GF-D8 (cell line): Measurements from ENCODE around the gene USP6NL.

Experiments
- DNase-seq: peaks from one replicate; lab custom pipeline; 2025; lab: John Stamatoyannopoulos, UW

Gene USP6NL

DNA sequence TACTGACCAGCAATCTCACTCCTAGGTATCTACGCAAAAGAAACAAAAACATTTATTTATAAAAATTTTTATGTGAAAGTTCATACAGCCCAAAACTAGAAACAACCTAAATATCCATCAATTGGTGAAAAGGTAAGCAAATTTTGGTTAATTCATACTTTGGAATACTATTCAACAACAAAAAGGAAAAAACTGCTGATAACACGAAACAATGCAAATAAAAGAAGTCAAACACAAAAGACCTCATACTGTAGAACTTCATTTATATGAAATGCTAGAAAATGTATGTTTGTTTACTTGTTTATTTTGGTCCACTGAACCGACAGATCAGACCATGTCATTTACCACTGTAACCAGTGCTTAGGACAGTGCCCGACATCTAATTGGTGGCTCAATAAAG is 60.3 kb downstream of the USP6NL start:
- no peak for DNase-seq

DNA sequence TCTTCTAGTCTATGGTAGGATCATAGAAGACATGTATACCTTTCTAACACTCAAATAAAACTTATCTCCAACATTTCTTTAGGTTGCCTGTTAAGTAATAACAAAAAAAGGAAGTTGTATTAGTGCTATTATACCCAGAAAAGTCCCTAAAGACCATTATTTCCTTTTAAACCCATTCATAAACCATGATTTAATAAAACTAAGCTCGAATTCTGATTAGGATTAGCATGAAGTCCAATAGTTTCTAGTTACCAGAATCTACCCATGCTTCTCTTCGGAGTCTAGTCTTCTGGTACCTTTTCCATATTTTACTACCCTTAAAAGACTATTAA is 62.7 kb downstream of the USP6NL start:
- DNase-seq: no peak

DNA sequence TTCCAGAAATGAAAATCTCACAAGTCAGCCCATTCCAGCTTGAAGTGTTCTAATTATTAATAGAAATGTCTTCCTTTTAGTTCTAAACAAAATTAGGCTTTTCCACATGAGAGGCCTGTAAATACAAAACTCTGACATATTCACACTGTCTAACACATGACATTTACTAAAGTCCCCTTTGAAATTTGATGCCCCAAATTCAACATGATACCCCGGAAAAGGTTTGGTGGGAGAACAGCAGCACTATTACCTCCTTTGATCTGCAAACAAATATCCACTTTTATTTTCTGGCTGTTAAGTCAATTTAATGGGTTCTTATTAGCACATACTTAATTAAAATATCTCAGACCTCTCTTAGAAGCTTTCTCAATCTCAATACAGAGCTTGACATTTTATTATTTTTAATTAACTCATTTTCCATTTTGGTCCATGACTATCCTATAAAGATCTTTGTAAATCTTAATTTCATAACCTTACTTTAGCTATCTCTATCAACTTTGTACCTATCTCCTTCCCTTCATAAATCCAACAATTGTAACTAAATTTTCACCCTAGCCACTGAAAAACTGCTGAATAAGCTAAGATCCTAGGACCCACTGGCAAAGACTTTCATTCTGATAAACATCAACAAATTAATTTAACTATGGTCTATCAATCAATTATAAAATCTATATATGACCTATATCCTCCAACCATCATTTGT is 63.2 kb downstream of the USP6NL start:
- DNase-seq: no peak

DNA sequence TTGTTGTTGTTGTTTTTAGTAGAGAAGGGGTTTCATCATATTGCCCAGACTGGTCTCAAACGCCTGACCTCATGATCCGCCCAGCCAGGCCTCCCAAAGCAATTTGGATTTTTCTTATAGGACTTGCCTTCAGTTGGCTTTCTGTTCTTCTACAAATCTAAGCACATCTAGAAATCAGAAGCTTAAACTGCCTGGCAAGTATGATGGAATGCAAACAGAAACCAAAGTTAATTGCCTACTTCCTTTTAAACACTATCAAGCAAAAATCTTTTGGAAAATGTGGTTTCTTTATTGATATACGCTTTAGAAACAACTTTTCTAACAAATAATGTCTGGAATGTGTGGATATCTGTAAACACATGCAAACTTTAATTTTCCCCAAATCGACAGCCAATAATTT is 64.9 kb downstream of the USP6NL start:
- no peak for DNase-seq

DNA sequence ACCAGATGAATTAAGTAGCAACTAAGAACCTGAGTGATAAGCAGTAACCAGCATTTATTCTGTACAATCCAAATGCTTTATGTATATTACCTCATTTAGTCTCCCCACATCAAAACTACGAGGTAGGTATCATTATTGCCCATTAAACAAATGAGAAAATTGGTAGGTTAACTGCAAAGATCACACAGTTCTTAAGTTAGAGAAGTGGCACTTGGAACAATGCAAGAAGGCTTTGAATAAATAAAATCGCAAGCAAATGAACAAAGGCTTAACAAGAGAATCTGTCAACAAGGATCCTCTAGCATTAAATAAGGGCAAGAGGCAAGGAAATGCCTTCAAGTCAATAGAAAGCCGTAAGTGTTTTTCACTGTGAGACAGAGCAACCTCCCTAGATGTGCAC is 70.2 kb downstream of the USP6NL start:
- DNase-seq: no peak

DNA sequence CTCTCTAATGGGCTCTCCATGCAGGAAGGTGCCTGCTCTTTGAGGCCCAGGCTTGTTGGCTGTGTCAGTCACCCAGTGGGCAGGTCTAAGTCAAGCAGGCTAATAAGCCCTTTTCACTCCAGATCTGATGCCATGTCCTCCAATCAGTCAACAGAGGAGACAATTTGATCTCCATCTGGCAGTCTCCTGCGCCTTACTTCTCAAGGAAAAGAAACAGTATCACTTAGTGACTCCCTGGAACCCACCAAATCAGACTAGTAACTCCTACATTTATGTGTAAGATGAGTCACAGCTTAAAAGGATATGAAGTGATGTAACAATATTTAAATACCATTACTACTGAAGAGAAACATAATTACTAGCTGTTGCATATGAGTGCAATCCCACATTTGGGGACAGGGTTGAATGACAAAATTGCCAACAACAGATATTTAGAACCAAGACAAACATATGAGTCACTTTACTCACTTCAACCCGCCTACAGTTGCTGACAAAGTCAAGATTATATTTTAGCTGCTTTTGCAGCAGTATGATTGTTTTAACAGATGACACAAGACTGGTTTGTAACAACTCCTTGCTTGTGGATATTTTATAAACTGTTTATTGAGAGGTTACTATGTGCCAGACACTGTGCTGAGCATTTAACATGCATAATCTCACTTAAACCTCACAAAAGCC is 72.1 kb downstream of the USP6NL start:
- no peak for DNase-seq

DNA sequence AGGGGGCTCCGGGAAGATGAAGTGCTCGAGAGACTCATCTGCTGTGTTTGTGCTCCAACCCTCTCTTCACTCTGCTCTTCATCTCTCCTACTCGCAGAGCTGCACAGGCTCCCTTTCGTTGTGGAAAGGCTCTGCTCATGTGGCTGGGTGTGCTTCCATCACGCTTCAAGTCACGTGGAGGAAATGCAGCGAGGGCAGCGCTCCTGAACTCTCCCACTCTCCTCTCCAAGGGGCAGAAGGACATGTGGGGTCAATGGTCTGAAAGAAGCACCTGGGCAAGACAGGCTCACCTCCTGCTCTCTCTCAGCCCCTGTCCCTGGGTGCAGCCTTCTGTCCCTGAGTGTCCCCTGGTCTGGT is 72.6 kb downstream of the USP6NL start:
- no peak for DNase-seq

DNA sequence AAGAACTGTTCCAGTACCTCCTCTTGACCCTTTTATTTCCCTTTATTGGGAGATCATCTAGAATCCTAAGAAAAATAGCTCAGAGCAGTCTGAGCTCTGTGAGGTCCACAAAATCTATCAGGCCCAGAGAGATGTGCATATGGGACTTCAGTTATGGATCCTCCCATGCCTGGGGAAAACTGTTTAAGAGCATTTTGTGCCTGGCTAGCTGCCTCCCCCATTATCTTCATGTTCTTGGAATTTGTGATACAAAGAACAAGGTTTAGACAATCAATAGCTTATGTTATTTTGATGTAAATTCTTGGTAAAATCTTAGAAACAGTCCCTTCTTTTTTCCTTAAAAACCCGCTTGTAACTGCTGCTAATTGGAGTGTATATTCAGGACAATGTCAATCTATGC is 75.2 kb downstream of the USP6NL start:
- no peak for DNase-seq

DNA sequence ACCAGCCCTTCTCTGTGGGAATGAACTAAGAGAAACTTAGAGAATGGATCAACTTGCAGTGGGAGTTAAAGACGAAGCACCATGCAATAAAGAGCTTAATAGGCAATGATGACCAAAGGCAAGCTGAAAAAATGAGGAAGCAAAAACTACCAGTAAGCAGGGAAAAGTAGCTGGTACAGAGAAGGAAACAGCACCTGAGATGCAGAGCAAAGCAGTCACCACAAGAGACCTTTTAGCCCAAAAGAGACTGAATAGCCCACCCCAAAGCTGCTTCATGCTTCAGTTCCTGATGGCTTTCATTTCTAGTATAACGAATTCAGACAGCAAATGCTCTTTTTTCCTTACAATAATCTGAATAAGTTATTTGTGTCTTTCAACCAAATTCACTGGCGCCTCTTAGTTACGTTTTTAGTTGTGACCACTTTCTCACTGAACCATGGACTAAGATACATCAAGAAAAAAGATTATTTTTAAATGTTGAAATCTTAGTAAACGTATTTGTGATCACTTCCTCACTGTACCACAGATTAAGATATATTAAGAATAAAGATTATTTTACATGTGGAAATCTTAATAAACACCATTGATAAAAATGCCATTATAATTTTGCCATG is 76.0 kb downstream of the USP6NL start:
- no peak for DNase-seq

DNA sequence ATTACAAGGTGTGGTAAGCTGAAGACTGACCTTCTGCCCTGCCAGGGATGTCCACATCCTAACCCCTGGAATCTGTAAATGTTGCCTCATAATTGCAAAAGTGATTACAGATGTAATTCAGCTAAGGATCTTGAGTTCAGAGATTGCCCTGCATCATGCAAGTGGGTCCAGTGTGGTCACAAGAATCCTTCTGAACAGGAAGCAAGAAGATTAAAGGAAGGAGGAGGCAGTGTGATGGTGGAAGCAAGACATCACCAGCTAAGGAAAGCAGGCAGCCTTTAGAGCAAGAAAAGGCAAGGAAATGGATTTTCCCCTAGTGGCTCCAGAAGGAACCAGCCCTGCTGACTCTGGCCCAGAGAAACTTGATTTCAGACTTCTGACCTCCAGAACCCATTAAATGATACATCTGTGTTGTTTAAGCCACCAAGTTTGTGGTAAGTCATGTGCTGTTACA is 78.1 kb downstream of the USP6NL start:
- DNase-seq: no peak

DNA sequence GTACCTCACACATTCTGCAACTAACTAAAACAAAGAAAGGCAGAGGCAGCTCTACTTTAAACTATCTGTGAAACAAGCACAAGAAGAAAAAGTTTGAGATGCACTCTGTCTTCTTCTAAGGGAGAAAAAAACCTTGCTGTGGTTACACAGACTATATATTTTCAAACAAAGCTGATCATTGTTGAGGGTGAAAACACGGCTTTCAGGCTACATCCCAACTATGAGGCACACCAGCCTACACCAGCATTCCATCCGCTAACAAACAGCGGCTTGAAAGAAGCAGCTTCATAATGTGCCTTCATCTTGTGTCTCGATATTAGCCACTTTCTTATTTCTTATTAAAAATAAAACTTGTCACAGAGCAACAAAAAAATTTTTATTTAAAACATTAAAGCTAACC is 79.1 kb downstream of the USP6NL start:
- no peak for DNase-seq

DNA sequence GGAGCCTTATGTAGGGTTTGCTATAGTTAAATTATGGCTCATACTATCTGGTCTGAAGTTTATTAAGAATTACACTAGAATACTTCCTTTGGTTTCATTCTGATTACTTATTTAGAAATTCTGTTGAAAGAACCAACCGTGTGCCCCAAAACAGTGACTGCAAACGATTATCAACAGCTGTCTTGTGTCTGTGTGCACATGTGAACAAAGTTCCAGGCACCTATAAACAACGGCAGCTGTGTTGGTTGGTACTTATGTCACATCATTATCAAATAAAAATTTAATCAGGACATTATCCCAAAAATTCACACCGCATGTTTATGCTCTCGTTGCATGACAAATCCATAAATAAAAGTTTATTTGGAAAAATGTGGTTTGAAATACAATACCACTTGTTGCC is 80.6 kb downstream of the USP6NL start:
- DNase-seq: no peak

DNA sequence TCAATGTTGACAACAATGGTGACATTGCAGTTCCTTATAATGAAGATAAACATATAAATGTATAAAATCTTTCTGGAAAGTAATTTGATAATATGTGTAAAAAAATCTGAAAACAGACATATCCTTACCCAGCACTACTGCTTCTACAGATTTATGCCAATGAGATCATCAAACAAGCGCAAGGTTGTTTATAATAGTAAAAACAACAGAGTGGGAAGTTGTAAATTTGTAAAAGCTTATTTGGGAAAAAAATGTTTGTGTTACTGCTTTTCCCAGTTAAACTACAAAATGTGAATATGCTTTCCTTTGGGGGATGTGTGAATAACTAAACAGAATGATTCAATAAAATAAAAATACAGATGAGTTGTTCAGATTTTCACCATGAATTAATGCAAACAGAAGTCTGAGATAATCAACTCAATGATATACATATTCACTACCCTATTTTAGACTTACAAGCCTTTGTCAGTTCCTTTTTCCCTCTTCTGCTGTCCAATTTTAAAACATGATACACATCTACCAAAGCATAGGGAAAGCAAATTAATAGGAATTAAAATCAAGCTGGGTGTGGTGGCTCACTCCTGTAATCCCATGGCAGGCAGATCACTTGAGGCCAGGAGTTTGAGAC is 82.1 kb downstream of the USP6NL start:
- DNase-seq: no peak

DNA sequence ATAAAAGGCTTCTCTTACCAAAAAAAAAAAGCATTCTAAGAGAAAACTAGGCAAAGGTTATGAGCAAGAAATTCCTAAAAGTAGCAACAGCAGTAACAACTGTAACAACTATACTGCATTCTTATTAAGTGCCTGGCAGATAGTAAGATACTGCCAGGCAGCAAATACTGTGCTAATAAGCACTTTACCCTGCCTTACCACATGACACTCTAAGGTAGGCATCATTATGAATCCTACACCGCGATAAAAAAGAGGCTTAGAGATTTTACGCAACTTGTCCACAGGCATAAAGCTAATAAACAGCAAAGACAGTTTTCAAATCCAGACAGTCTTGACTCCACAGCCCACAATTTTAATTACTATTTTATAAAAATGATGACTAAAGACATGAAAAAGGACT is 83.2 kb downstream of the USP6NL start:
- DNase-seq: no peak

DNA sequence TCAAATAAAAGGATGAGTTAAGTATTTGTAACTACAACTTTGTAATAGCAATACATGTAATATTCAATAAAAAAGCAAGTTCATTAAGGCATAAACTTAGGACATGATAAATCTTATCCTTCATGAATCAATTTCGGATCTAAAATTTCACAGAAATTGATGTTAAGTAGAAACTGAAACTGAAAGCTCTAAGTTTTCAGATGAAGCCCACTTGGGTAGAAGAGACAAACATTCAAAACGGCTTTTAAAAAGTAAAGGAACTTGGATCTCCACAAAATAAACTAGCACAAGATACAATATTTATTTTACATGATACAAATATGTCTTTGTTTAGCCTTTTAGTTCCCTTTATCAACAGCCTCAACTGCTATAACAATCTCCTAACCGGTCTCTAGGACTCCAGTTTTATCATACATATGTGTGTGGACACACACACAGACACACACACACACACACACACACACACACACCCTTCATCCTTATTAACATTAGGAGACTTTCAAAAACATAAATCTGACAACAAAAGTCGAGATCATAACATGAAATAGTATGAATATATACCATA is 83.7 kb downstream of the USP6NL start:
- DNase-seq: no peak

DNA sequence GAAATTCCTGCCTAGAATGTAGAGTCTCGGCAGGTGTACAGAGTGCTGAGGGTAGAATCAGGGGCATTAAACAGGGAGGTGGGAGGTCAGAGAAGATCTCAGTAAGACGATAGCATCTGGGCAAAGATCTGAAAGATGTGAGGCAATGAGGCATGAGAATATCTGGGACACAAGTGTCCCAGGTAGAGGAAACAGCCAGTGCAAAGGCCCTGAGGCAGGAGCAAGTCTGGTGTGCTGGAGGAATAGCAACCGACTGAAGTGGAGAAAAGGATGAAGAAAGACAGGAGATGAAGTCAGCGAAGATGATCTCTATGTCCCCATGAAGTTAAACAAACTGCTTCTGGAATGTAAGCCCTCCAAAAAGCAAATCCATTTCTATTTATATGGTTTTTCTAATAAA is 84.4 kb downstream of the USP6NL start:
- no peak for DNase-seq

DNA sequence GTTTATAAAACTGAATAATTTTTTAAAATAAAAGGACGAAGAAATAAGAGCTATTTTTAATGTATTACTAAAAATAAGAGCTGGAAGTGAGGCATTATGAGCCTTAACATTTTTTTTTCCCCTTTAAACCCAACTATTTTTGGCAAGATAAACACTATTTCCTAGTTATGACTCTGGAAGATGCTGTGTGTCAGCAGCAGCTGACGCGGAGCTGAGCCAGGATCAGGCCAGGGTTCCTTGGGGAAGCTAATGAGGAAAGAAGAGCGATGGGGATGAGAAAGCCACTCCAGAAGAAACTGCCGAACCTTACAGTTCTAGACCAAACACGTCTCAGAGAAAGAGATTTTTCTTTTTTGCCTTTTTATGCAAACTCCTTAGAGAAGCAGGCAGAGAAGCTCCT is 85.9 kb downstream of the USP6NL start:
- DNase-seq: no peak

DNA sequence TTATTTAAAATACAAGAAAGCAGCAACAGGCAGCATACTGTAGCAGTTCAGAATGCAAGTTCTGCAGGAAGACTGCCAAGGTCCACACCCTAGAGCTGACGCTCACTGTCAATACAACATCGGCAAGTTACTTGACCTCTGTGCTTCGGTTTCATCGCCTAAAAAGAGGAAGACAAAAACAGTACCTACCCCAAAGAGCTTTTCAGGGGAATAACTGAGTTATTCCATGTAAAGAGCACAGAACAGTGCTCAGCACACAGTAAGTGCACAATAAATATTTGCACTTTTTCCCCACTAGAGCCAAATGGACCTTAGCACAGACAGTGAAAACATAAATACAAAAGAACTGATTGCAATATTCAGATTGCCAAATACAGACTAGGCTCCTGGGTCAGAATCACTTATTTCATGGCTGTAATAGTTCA is 88.6 kb downstream of the USP6NL start:
- no peak for DNase-seq

DNA sequence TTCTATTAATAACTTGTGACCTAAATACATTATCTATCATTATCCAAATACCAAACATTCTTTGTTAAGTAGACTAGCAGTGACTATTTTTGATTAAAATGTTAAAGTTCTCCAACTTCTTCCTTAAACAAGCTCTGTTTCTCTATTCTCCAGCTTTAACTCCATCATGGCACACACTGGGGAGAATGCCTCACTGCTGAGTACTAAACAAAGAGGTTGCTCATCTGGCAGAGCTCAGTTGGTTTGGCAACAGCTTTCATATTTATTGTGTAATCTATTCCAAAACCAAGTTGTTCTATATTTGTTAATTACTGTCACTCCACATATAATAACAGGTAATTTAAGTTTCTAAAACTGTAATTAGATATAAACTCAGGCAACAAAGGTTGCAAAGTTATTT is 89.6 kb downstream of the USP6NL start:
- no peak for DNase-seq

DNA sequence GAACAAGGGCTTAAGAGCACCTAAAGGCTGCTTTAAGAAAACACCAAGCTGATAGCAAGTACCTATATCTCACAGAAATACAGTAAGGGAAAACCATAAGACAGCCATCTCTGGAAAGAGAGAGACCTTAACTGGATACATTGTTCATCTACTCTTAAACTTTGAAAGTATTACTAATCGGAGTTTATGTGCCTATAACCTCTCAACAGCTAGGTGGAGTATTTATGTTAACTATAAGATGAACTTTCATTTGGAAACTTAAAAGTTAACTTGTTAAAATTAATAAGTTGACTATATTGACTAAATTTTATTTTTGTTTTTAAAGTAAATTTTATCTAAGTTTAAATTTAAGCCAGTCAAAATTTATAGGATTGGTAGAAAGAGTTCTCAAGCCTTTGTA is 90.6 kb downstream of the USP6NL start:
- no peak for DNase-seq

DNA sequence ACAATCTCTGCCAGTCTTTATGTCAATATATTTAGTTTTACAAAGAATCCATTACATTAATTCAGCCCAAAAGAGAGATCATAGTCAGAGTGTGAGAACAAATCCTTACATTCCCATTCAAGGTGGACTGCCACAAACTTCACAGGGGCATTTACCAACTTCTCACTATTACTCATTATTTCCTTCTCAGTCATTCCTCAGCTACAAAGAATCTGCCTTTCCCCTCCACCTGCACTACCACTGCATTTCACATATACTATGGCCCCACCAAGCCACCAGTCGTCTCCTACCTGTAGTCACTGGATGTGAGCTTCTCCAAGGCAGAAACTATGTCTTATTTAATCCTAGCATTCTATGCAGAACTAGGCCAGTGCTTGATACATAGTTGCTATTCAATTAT is 94.3 kb downstream of the USP6NL start:
- no peak for DNase-seq

DNA sequence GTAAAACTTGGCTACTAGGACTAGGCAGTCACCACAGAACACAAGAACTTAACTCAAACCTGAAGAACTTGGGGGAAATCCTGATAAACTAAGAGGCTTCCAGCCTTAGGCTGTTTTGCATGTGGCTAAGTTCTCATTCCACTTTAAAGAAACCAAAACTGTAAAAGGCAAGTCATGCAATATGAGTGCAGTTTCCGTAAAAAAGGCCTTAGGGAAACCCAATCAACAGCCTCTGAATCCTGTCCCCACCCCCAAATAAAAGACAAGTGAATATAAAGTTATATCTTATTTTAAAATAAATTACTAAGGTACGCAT is 95.1 kb downstream of the USP6NL start:
- DNase-seq: no peak
